ENCODE data around the gene HOXB5.

HOXB5 gene

DNA sequence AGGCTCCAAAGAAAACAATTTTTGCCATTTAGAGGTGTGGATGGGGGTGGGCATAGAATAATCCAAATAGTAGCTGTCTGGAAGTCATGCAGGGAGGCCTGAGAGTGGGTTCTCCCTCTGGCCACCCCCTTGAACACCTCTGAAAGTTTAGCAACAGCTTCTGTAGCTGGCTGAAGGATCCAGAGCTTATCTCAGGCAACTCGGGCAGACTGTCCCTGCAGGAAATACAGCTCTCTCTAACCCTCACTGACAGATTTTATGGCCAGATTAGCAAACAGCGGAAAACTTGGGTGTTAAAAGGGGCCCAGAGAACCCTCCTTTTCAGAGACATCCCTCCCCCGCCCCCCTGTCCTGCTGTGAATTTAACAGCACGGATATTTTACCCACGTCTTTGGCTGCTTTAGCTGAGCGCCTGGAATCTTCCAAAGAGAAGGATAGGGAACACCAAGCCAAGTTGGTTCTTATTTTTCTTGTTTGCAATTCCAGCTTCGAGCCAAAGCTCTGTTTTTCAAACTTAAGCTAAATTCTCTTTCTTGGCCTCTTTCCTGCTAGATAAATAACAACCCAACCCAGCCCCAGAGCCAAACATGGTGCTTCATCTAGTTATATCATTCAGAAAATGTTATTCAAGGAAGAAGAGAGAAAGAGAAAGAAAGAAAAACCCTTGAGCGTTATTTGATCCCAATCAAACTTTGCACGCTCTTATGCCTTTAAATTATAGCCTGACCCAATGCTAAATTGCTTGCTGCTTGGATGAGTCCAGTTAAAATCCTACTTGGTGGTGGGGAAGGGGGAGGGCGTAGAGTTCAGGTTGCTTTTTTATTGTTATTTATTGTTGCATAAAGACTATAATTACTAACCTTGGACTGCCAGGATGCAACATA lies 46.4 kb downstream of the HOXB5 start:
- DNase-seq: no peak
- Histone ChIP-seq H3K4me3 (ENCODE audit: low read depth, low read length) (no peak overlapping the region), H3K4me1 (no peaks in the 10 kb centered on the region), H3K9me3 (no peaks in the 10 kb centered on the region; the same call in 1 of the 2 replicates), H3K27me3 (peaks cover 92% of the 10 kb centered on the region), H3K36me3 (no peaks in the 10 kb centered on the region)
- no peak for TF ChIP-seq CTCF (IDR thresholded peaks at IDR 0.05; ENCODE audit: low read depth, low read length)

DNA sequence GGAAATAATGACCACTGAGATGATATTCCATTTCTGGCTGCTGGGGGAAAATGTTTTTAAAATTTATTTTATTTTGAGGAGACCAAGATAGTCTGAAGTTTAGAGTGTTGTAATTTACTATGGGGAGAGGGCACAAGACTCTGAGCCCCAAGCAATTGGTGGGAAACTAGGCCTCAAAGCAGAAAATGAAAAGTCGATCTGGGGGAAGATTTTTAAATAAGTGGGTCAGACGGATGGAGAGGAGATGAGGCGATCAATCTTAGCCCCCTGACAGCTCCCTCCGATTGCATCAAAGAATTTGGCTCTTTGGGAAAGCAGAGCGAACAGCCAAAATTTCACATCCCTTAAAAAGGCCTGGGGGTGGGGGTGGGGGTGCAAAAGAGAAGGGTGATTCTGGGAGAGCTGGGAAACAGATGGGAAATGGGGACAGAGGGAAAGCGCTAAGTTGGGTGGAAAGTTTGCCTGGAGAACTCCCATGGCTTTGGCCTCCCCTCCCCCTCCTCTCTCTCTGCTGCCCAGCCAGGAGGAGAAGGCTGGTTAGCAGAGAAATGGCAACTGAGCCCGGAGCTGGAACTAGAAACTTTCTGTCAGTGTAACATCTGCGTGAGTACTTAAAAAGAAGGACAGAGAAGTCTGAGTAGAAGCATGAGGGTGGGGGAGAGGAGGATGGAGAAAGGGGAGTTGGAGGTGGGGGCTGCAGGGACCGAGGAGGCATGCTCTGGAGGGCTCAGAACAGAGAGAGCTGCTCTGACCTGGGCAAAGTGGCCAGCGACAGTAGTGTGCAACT lies 47.2 kb downstream of the HOXB5 start:
- H3K36me3 ChIP-seq: no peaks in the 10 kb centered on the region
- DNase-seq: no peak
- no peak overlapping the region for H3K4me3 ChIP-seq (ENCODE audit: low read depth, low read length)
- no peak for TF ChIP-seq CTCF (IDR thresholded peaks at IDR 0.05; ENCODE audit: low read depth, low read length)
- H3K9me3 ChIP-seq: no peaks in the 10 kb centered on the region; the same call in 1 of the 2 replicates
- H3K4me1 ChIP-seq: no peaks in the 10 kb centered on the region
- peaks cover 92% of the 10 kb centered on the region for H3K27me3 ChIP-seq

DNA sequence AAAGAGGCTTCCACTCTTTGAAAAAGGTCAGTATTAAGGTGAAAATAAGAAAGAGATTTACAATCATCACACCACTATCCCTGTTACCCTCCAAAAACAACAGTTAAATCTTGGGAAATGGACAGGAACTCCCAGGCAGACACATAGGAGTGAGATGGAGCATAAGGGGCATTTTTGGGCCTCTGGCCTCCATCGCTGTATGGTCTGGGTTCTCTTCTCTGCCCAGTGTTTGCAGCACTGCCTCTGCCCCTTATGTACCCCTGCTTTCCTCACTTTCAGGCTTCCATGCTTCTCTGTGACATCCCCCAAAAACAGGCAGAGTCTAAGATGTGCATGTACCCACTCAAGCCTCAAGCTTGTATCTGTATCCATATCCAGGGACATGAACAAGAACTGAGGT lies 48.0 kb downstream of the HOXB5 start:
- no peak for TF ChIP-seq CTCF (IDR thresholded peaks at IDR 0.05; ENCODE audit: low read depth, low read length)
- H3K4me1 ChIP-seq: no peaks in the 10 kb centered on the region
- H3K4me3 ChIP-seq (ENCODE audit: low read depth, low read length): no peak overlapping the region
- no peaks in the 10 kb centered on the region for H3K36me3 ChIP-seq
- no peaks in the 10 kb centered on the region for H3K9me3 ChIP-seq
- H3K27me3 ChIP-seq: peaks cover 96% of the 10 kb centered on the region
- DNase-seq: no peak

DNA sequence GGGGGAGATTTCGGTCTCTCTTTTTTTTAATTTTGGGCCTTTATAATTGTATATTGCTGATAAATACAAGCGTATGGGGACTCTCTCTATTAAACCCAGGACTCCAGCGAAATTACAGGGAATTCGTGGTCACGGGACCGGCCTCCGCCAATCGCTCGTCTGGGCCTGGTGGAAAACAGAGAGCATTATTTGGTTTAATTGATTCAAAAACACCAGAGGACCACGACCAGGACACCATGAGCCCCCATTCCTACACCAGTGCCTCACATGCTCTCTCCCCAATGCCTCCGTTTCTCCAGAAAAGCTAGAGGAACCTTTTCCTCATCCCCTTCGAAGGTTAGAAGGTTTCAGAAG lies 48.6 kb downstream of the HOXB5 start, which contains the start of gene HOXB2:
Gene HOXB2, minus strand, starts transcription at position 88 of the 354 bp plus-strand sequence. CDS start 198 bp downstream, outside the sequence.
- no peak for TF ChIP-seq CTCF (IDR thresholded peaks at IDR 0.05; ENCODE audit: low read depth, low read length)
- peaks cover 96% of the 10 kb centered on the region for H3K27me3 ChIP-seq
- H3K36me3 ChIP-seq: no peaks in the 10 kb centered on the region
- no peak for DNase-seq
- H3K9me3 ChIP-seq: no peaks in the 10 kb centered on the region
- H3K4me1 ChIP-seq: no peaks in the 10 kb centered on the region
- H3K4me3 ChIP-seq (ENCODE audit: low read depth, low read length): no peak within 1 kb of the TSS

GRCh38 chr17:48544349-48545021 lies 49.1 kb downstream of the HOXB5 start:
- no peak for DNase-seq

More at GRCh38 chr17:48544349-48545021, 49.1 kb downstream of the HOXB5 start:
- H3K4me1 ChIP-seq: no peaks in the 10 kb centered on the region
- peaks cover 94% of the 10 kb centered on the region for H3K27me3 ChIP-seq
- no peak for TF ChIP-seq CTCF (IDR thresholded peaks at IDR 0.05; ENCODE audit: low read depth, low read length)
- no peaks in the 10 kb centered on the region for H3K9me3 ChIP-seq
- H3K4me3 ChIP-seq (ENCODE audit: low read depth, low read length): no peak overlapping the region
- H3K36me3 ChIP-seq: no peaks in the 10 kb centered on the region

Data from BE2C (cell line).